NB4 (cell line): ENCODE data around the gene EDDM13.

Experiments used
- CTCF ChIP-seq: IDR thresholded peaks from one replicate; pipeline ENCODE4 v1.5.1; 2012; ENCODE audit warnings: low read depth, low read length
- MAX ChIP-seq: IDR thresholded peaks from 2 replicates; pipeline ENCODE4 v1.6.1; 2011; ENCODE audit warnings: low read depth, low read length
- MYC ChIP-seq: IDR thresholded peaks from 2 replicates; pipeline ENCODE4 v1.6.1; 2011; ENCODE audit warnings: low read depth, low read length
- POLR2A ChIP-seq: IDR thresholded peaks from 2 replicates; pipeline ENCODE4 v1.6.1; 2011; ENCODE audit warnings: mild to moderate bottlenecking; ENCODE audit not compliant: insufficient read length; ENCODE audit errors: extremely low read depth

DNA sequence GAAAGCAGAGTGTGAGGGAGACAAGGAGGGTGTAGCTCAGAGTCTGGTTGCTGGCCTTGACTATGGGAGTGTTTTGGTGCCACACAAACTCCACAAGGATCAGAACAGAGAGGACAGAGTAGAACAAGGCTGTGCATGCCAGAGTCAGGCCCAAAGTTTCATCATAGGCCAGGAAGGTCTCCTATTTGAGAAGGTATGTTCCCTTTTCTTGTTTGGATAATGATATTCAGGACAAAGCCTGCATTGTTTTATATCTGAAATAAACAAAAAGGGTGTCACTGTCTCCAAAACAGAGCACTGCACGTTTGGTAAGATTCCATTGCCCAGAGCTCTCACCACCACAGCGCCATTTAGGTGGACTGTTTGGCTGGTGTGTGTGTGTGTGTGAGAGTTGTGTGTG lies 45.2 kb downstream of the EDDM13 start:
- TF ChIP-seq CTCF: no peak
- TF ChIP-seq POLR2A: no peak
- no peak for TF ChIP-seq MAX
- TF ChIP-seq MYC: no peak
